ENCODE results near the gene PATJ. TPM values are rescaled to one million over a fixed set of nuclear protein-coding genes. Genes with fewer than 3 reads are reported as not detected.

Gene PATJ
- total RNA-seq, 4 donors from 2014 or later: 54.9 to 187 (median 62.1) TPM

- Histone ChIP-seq H3K36me3 (peaks cover 6% of the 10 kb centered on the region), H3K4me3 (no peak overlapping the region), H3K27me3 (no peaks in the 10 kb centered on the region), H3K4me1 (no peaks in the 10 kb centered on the region), H3K27ac (no peak overlapping the region), H3K9me3 (no peaks in the 10 kb centered on the region)
- 88% methylated on average over 5 of the region's 5 CpGs for WGBS
- TF ChIP-seq POLR2A (IDR thresholded peaks at IDR 0.05) (no peak), EP300 (IDR thresholded peaks at IDR 0.05) (no peak), POLR2AphosphoS5 (IDR thresholded peaks at IDR 0.05) (no peak), CTCF (IDR thresholded peaks at IDR 0.05) (no peak)
- DNase-seq (ENCODE audit: low spot score in 2 of 2): no peak
Measured at GRCh38 chr1:62109124-62109523, 366.8 kb downstream of the PATJ start.

GRCh38 chr1:62110198-62110817, 368.0 kb downstream of the PATJ start:
- H3K9me3 ChIP-seq: no peaks in the 10 kb centered on the region
- no peaks in the 10 kb centered on the region for H3K27me3 ChIP-seq
- no peak for DNase-seq (ENCODE audit: low spot score in 2 of 2)
- H3K4me1 ChIP-seq: no peaks in the 10 kb centered on the region
- no peak overlapping the region for H3K27ac ChIP-seq
- no peak overlapping the region for H3K4me3 ChIP-seq
- peaks cover 6% of the 10 kb centered on the region for H3K36me3 ChIP-seq
- 71% methylated on average over 11 of the region's 11 CpGs for WGBS
- TF ChIP-seq POLR2AphosphoS5 (IDR thresholded peaks at IDR 0.05) (no peak), CTCF (IDR thresholded peaks at IDR 0.05) (no peak), EP300 (IDR thresholded peaks at IDR 0.05) (no peak)

GRCh38 chr1:62111084-62111483, 368.8 kb downstream of the PATJ start:
- WGBS: 83% methylated on average over 1 of the region's 1 CpG
- peaks cover 6% of the 10 kb centered on the region for H3K36me3 ChIP-seq

GRCh38 chr1:62113507-62113906, 371.2 kb downstream of the PATJ start:
- no peak overlapping the region for H3K4me3 ChIP-seq
- DNase-seq (ENCODE audit: low spot score in 2 of 2): no peak
- TF ChIP-seq EP300 (IDR thresholded peaks at IDR 0.05) (no peak), POLR2AphosphoS5 (IDR thresholded peaks at IDR 0.05) (no peak), POLR2A (IDR thresholded peaks at IDR 0.05) (no peak), CTCF (IDR thresholded peaks at IDR 0.05) (no peak)
- peaks cover 6% of the 10 kb centered on the region for H3K36me3 ChIP-seq
- H3K27ac ChIP-seq: no peak overlapping the region
- H3K4me1 ChIP-seq: no peaks in the 10 kb centered on the region
- no peaks in the 10 kb centered on the region for H3K27me3 ChIP-seq
- H3K9me3 ChIP-seq: no peaks in the 10 kb centered on the region

More at GRCh38 chr1:62111084-62111483, 368.8 kb downstream of the PATJ start:
- Histone ChIP-seq H3K27me3 (no peaks in the 10 kb centered on the region), H3K4me1 (no peaks in the 10 kb centered on the region), H3K4me3 (no peak overlapping the region), H3K9me3 (no peaks in the 10 kb centered on the region), H3K27ac (no peak overlapping the region)
- DNase-seq (ENCODE audit: low spot score in 2 of 2): no peak
- TF ChIP-seq POLR2A (IDR thresholded peaks at IDR 0.05): no peak
- no peak for TF ChIP-seq EP300 (IDR thresholded peaks at IDR 0.05)
- TF ChIP-seq CTCF (IDR thresholded peaks at IDR 0.05): no peak
- no peak for TF ChIP-seq POLR2AphosphoS5 (IDR thresholded peaks at IDR 0.05)

- no peaks in the 10 kb centered on the region for H3K27me3 ChIP-seq
- no peak overlapping the region for H3K4me3 ChIP-seq
- no peak for DNase-seq (ENCODE audit: low spot score in 2 of 2)
- H3K4me1 ChIP-seq: no peaks in the 10 kb centered on the region
- H3K36me3 ChIP-seq: peaks cover 6% of the 10 kb centered on the region
- H3K9me3 ChIP-seq: no peaks in the 10 kb centered on the region
- no peak overlapping the region for H3K27ac ChIP-seq
- 70% methylated on average over 6 of the region's 6 CpGs for WGBS
- TF ChIP-seq CTCF (IDR thresholded peaks at IDR 0.05) (no peak), EP300 (IDR thresholded peaks at IDR 0.05) (no peak), POLR2AphosphoS5 (IDR thresholded peaks at IDR 0.05) (no peak), POLR2A (IDR thresholded peaks at IDR 0.05) (no peak)
Measured at GRCh38 chr1:62117018-62117750, 374.9 kb downstream of the PATJ start.
